Left renal cortex interstitium (tissue), 4 donors: Measurements from ENCODE around the gene TRIM51G. TPM values are rescaled to one million over a fixed set of nuclear protein-coding genes. Genes with fewer than 3 reads are reported as not detected.
"Not testable (repeated sequence)": the region's sequence is repeated elsewhere in the genome, so short reads cannot be mapped to it uniquely, and the experiment has no call there.

Experiments
- DNase-seq, 4 donors: peaks; one replicate each; pipeline ENCODE4 v3.0.0-alpha.2; 2013; ENCODE audit warnings: low read depth in 4 of 4, low spot score in 2 of 4, missing footprints in 1 of 4
- polyA plus RNA-seq, 4 donors: library from polyadenylated mRNA; unstranded; fragments of 120-200 nt; gene quantifications; one replicate each; pipeline ENCODE4 v1.2.1, GENCODE V29; 2013; ENCODE audit not compliant: insufficient read length in 4 of 4

Gene TRIM51G
- not detected for polyA plus RNA-seq

- DNase-seq = not testable (repeated sequence)
These were observed at the start of gene TRIM51G for GRCh38 chr11:48983785-48984184. Gene TRIM51G, minus strand, starts transcription at chr11:48983885. Its CDS starts 2,190 bp downstream, at chr11:48981695.

- not testable (repeated sequence) for DNase-seq
These were observed 44.8 kb upstream of the TRIM51G start, which contains the start of gene TRIM49B for GRCh38 chr11:49028523-49028922. Gene TRIM49B, plus strand, starts transcription at chr11:49028823. Its CDS starts 2,777 bp downstream, at chr11:49031600.

- not testable (repeated sequence) for DNase-seq
These were observed 15.1 kb downstream of the TRIM51G start for GRCh38 chr11:48968592-48968991.

GRCh38 chr11:48955315-48956049, 28.2 kb downstream of the TRIM51G start:
- DNase-seq = not testable (repeated sequence)

GRCh38 chr11:48945796-48946195, 37.9 kb downstream of the TRIM51G start:
- not testable (repeated sequence) for DNase-seq

Other genes starting within 250 kb of the TRIM51G start
- gene TRIM49B, start 44.9 kb upstream of the TRIM51G start, polyA plus RNA-seq = not detected
- gene TRIM64C, start 75.2 kb upstream of the TRIM51G start, polyA plus RNA-seq = not detected
- gene FOLH1, start 224.7 kb upstream of the TRIM51G start, polyA plus RNA-seq = 10 to 100 TPM; 14.9 to 23.4 (median 17.2) TPM